ENCODE data around the gene KDM4C. TPM values are rescaled to one million over a fixed set of nuclear protein-coding genes. Genes with fewer than 3 reads are reported as not detected.

KDM4C gene
- total RNA-seq, 1 donor from 2014 or later, result 63.5 TPM

DNA sequence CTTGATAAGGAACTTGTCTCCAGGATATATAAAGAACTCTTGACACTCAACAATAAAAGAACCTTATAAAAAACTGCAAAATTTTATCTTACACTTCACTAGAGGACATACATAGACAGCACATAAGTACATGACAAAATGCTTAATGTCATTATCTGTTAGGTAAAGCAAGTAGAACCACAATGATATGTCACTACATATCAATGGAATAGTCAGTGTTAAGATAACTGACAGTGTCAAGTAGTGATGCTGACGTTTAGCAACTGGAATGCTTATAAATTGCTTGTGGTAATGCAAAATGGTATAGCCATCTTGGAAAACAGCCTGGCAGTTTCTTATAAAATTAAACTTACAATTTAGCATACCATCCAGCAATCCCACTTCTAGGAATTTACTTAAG lies 314.1 kb downstream of the KDM4C start:
- DNase-seq, result no peak
- Mint-ChIP-seq H3K36me3 (ENCODE audit: unreplicated experiment) (no peaks in the 10 kb centered on the region), H3K4me3 (ENCODE audit: unreplicated experiment) (no peak overlapping the region), H3K9me3 (ENCODE audit: unreplicated experiment) (no peaks in the 10 kb centered on the region), H3K4me1 (ENCODE audit: low read depth, unreplicated experiment) (no peaks in the 10 kb centered on the region), H3K27me3 (ENCODE audit: unreplicated experiment) (no peaks in the 10 kb centered on the region), H3K27ac (ENCODE audit: unreplicated experiment) (no peak overlapping the region)
- TF ChIP-seq, protein P1, sequence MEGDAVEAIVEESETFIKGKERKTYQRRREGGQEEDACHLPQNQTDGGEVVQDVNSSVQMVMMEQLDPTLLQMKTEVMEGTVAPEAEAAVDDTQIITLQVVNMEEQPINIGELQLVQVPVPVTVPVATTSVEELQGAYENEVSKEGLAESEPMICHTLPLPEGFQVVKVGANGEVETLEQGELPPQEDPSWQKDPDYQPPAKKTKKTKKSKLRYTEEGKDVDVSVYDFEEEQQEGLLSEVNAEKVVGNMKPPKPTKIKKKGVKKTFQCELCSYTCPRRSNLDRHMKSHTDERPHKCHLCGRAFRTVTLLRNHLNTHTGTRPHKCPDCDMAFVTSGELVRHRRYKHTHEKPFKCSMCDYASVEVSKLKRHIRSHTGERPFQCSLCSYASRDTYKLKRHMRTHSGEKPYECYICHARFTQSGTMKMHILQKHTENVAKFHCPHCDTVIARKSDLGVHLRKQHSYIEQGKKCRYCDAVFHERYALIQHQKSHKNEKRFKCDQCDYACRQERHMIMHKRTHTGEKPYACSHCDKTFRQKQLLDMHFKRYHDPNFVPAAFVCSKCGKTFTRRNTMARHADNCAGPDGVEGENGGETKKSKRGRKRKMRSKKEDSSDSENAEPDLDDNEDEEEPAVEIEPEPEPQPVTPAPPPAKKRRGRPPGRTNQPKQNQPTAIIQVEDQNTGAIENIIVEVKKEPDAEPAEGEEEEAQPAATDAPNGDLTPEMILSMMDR (IDR thresholded peaks at IDR 0.05; ENCODE audit: partially characterized antibody, unreplicated experiment), result no peak

DNA sequence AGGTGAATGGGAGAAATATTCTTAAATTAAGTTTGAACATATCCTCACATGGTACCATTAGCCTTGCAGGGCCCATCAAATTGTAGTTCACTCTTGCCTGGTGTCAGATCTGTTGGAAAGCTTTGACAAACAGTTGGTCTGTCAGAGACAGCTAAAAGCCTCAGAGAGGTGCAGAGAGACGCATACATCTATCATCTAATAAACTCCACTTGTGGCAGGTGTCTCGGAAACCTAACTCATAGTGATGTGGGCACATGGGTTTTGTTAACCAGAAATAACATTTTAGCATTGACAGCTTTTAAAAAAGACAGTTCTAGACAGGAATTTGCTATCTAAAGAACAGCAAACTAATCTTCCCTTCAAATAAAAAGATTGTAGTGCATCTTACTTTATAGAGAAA lies 315.9 kb downstream of the KDM4C start:
- no peak for DNase-seq
- Mint-ChIP-seq H3K27ac (ENCODE audit: unreplicated experiment) (no peak overlapping the region), H3K4me1 (ENCODE audit: low read depth, unreplicated experiment) (no peaks in the 10 kb centered on the region), H3K4me3 (ENCODE audit: unreplicated experiment) (no peak overlapping the region), H3K27me3 (ENCODE audit: unreplicated experiment) (no peaks in the 10 kb centered on the region), H3K36me3 (ENCODE audit: unreplicated experiment) (no peaks in the 10 kb centered on the region), H3K9me3 (ENCODE audit: unreplicated experiment) (no peaks in the 10 kb centered on the region)
- TF ChIP-seq, protein P1 (IDR thresholded peaks at IDR 0.05; ENCODE audit: partially characterized antibody, unreplicated experiment), result no peak

DNA sequence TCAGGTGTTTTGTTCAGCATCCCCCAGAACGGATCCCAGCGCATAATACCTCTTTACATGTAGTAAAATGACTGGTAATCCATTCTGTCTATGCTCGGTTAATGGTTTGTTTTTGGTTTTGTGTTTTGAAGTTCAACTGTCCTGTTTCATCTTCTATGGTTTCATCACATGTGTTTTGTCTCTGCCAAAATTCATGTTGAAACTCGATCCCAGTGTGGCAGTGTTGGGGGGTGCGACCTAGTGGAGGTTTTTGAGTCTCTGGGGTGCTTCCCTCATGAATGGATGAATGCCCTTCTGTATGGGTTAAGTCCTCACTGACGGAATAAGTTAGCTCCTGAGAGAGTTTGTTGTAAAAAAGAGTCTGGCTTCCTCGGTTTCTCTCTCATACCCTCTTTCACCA lies 317.4 kb downstream of the KDM4C start:
- no peak overlapping the region for H3K27ac Mint-ChIP-seq (ENCODE audit: unreplicated experiment)
- DNase-seq, result no peak
- H3K4me1 Mint-ChIP-seq (ENCODE audit: low read depth, unreplicated experiment), result no peaks in the 10 kb centered on the region
- H3K4me3 Mint-ChIP-seq (ENCODE audit: unreplicated experiment), result no peak overlapping the region
- H3K27me3 Mint-ChIP-seq (ENCODE audit: unreplicated experiment), result no peaks in the 10 kb centered on the region
- H3K9me3 Mint-ChIP-seq (ENCODE audit: unreplicated experiment), result no peaks in the 10 kb centered on the region
- H3K36me3 Mint-ChIP-seq (ENCODE audit: unreplicated experiment), result no peaks in the 10 kb centered on the region
- TF ChIP-seq, protein P1 (IDR thresholded peaks at IDR 0.05; ENCODE audit: partially characterized antibody, unreplicated experiment), result no peak

DNA sequence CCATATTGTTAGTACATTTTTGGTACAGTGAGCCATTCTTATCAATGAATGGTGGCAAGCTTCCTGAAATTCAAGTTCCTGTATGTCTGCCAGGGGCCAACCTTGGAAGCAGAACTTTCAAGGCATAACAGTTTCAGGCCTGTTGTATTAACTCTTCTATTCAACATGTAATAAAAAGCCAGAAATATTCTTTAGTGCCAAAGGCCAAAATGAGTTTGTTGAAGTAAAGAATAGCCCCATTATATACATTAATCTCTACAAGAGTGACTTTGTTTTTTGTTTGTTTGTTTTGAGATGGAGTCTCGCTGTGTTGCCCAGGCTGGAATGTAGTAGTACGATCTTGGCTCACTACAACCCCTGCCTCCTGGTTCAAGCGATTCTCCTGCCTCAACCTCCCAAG lies 321.3 kb downstream of the KDM4C start:
- Mint-ChIP-seq H3K4me1 (ENCODE audit: low read depth, unreplicated experiment) (no peaks in the 10 kb centered on the region), H3K36me3 (ENCODE audit: unreplicated experiment) (no peaks in the 10 kb centered on the region), H3K27me3 (ENCODE audit: unreplicated experiment) (no peaks in the 10 kb centered on the region), H3K4me3 (ENCODE audit: unreplicated experiment) (no peak overlapping the region), H3K9me3 (ENCODE audit: unreplicated experiment) (no peaks in the 10 kb centered on the region), H3K27ac (ENCODE audit: unreplicated experiment) (no peak overlapping the region)
- TF ChIP-seq, protein P1 (IDR thresholded peaks at IDR 0.05; ENCODE audit: partially characterized antibody, unreplicated experiment), result no peak
- no peak for DNase-seq

DNA sequence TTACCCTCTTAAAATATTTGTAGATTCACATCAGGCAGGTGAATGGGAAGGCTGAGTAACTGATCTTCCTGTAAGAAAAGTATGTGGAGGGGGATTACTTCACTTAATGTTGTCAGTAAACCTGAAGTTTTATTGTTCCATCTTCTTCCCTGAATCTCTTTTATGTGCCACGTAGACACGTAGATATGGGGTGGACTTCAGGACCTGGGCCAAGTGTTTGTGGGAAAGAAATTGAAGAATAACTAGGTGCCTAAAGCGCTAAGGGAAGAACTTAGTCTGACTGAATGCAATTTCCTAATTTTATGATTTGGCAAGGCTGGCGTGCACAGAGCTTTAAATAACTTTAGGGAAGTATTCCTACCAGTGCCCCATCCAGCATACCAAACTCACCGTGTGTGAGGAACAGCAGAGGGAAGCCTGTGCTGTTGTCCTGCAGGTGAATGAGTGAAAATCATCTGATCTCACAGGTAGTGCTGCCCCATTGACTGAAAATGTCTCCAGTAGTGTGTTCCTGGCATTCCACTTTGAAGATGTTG lies 323.4 kb downstream of the KDM4C start:
- no peaks in the 10 kb centered on the region for H3K9me3 Mint-ChIP-seq (ENCODE audit: unreplicated experiment)
- no peaks in the 10 kb centered on the region for H3K4me1 Mint-ChIP-seq (ENCODE audit: low read depth, unreplicated experiment)
- DNase-seq, result no peak
- TF ChIP-seq, protein P1 (IDR thresholded peaks at IDR 0.05; ENCODE audit: partially characterized antibody, unreplicated experiment), result no peak
- H3K27me3 Mint-ChIP-seq (ENCODE audit: unreplicated experiment), result no peaks in the 10 kb centered on the region
- no peak overlapping the region for H3K4me3 Mint-ChIP-seq (ENCODE audit: unreplicated experiment)
- no peak overlapping the region for H3K27ac Mint-ChIP-seq (ENCODE audit: unreplicated experiment)
- no peaks in the 10 kb centered on the region for H3K36me3 Mint-ChIP-seq (ENCODE audit: unreplicated experiment)
